Osteocyte (in vitro differentiated cells): ENCODE data around the gene PRDM13. TPM values are rescaled to one million over a fixed set of nuclear protein-coding genes. Genes with fewer than 3 reads are reported as not detected.

Experiments used
- DNase-seq: peaks from one replicate; pipeline ENCODE4 v3.0.0; 2021; ENCODE audit warnings: mixed read lengths; ENCODE audit not compliant: unreplicated experiment; ENCODE audit errors: extremely low spot score
- H3K27ac Mint-ChIP-seq: one replicate; pipeline ENCODE4 v1.8.0; 2021; ENCODE audit warnings: mild to moderate bottlenecking, mixed read lengths; ENCODE audit not compliant: unreplicated experiment
- H3K27me3 Mint-ChIP-seq: one replicate; pipeline ENCODE4 v1.8.0; 2021; ENCODE audit warnings: mixed read lengths; ENCODE audit not compliant: unreplicated experiment
- H3K36me3 Mint-ChIP-seq: one replicate; pipeline ENCODE4 v1.8.0; 2021; ENCODE audit warnings: mixed read lengths; ENCODE audit not compliant: unreplicated experiment
- H3K4me1 Mint-ChIP-seq: one replicate; pipeline ENCODE4 v1.8.0; 2021; ENCODE audit warnings: mixed read lengths; ENCODE audit not compliant: unreplicated experiment
- H3K4me3 Mint-ChIP-seq: one replicate; pipeline ENCODE4 v1.8.0; 2021; ENCODE audit warnings: mild to moderate bottlenecking, moderate library complexity, mixed read lengths; ENCODE audit not compliant: unreplicated experiment
- H3K9me3 Mint-ChIP-seq: one replicate; pipeline ENCODE4 v1.8.0; 2021; ENCODE audit warnings: mixed read lengths; ENCODE audit not compliant: unreplicated experiment
- CTCF ChIP-seq: fragments of 200-600 bp; sonication (generic); IDR thresholded peaks from 2 replicates; pipeline ENCODE4 v1.5.0; 2021; ENCODE audit warnings: antibody characterized with exemption, mild to moderate bottlenecking, moderate library complexity
- long read RNA-seq: library from polyadenylated mRNA; unstranded; transcript quantifications from one replicate; pipeline ENCODE4 v2.0.0, GENCODE V29; 2021
- total RNA-seq: library from RNA; stranded (reverse); gene quantifications from 2 replicates; pipeline ENCODE4 v1.2.1, GENCODE V29; 2021

Gene PRDM13
- total RNA-seq = not detected in 2 replicates
- long read RNA-seq = 0 reads

GRCh38 chr6:99606656-99607415 is at the start of gene PRDM13:
Gene PRDM13, plus strand, starts transcription at chr6:99606833. Its CDS starts 202 bp downstream, at chr6:99607035.
- H3K27ac Mint-ChIP-seq = no peak within 1 kb of the TSS
- peaks cover 29% of the 10 kb centered on the region for H3K4me1 Mint-ChIP-seq
- H3K9me3 Mint-ChIP-seq = no peaks in the 10 kb centered on the region
- H3K36me3 Mint-ChIP-seq = no peaks in the 10 kb centered on the region
- peaks cover 96% of the 10 kb centered on the region for H3K27me3 Mint-ChIP-seq
- DNase-seq = no peak
- no peak for TF ChIP-seq CTCF
- no peak within 1 kb of the TSS for H3K4me3 Mint-ChIP-seq

DNA sequence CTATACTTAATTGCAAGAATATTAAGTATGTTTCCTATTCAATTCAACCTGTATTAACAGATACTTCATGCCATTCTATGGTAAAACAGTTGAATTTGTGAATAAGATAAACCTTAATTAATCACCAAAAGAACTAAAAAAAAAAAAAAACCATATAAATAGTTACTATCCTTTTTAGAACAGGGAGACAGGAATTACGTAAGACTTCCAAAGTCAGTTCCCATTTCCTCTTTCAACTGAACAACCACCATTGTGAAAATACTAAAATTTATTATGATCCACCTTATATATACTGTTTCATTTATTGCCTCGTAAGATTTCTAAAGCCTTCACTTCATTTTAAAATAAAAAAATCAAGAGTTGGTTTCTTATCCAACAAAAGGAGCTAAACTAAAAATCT is 47.6 kb upstream of the PRDM13 start:
- Mint-ChIP-seq H3K27me3 (no peaks in the 10 kb centered on the region), H3K9me3 (peaks cover 7% of the 10 kb centered on the region), H3K4me1 (peaks cover 4% of the 10 kb centered on the region), H3K27ac (no peak overlapping the region), H3K4me3 (no peak overlapping the region), H3K36me3 (peaks cover 41% of the 10 kb centered on the region)
- TF ChIP-seq CTCF = no peak
- no peak for DNase-seq

DNA sequence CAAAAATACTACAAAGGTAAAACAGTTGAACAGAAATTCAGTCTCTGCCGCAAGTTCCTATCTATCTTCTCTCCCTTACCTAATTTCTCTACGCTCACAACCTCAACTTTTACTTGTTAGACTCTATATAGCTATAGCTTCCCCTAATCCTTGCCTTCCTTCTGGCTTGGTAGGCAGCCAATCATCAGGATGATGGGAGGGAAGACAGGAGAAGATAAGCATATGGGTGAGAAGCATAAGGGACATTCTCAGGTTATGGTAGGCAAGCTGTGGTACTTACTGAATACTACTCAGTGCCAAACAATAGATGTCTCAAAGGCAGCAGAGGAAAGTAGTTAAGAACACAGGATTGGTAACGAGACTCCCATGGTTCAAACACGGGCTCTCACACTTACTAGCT is 46.0 kb upstream of the PRDM13 start:
- no peak overlapping the region for H3K4me3 Mint-ChIP-seq
- TF ChIP-seq CTCF = no peak
- no peaks in the 10 kb centered on the region for H3K27me3 Mint-ChIP-seq
- no peak for DNase-seq
- H3K36me3 Mint-ChIP-seq = peaks cover 29% of the 10 kb centered on the region
- no peaks in the 10 kb centered on the region for H3K9me3 Mint-ChIP-seq
- peaks cover 6% of the 10 kb centered on the region for H3K4me1 Mint-ChIP-seq
- no peak overlapping the region for H3K27ac Mint-ChIP-seq

DNA sequence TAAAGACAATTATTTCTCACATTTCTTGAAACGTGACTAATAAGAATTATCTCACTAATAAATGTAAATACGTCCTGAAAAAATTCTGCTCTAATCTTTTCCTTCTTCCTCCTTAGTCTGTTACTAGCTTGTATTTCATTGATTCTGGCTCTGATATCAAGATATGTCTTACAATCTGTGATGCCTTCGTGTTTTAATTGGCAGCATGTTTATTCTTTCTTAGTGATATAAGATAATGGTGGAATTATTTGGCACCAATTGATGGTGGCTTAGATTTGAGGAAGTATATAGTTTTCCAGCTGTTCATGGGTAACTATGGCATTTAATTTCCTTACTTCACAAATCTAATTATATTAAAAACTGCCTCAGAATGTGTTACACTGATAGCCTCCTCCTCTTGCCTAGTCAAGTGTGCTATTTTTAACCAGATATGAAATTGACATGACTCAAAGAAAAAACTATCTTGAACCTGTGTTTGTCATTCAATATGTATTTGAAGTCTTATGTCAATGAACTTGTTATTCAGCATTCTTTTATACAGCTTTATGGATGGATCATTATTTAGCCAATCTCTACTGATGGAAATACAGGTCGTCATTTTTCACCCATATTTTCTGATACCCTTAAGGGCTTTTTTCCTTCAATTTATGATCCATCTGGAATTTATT is 43.4 kb upstream of the PRDM13 start:
- DNase-seq = no peak
- peaks cover 21% of the 10 kb centered on the region for H3K4me1 Mint-ChIP-seq
- H3K27me3 Mint-ChIP-seq = no peaks in the 10 kb centered on the region
- H3K9me3 Mint-ChIP-seq = no peaks in the 10 kb centered on the region
- no peak overlapping the region for H3K4me3 Mint-ChIP-seq
- peaks cover 13% of the 10 kb centered on the region for H3K36me3 Mint-ChIP-seq
- TF ChIP-seq CTCF = no peak
- no peak overlapping the region for H3K27ac Mint-ChIP-seq
